HG02588 (cell line): ENCODE results near the gene RRP7A.
"Not testable (repeated sequence)": the region's sequence is repeated elsewhere in the genome, so short reads cannot be mapped to it uniquely, and the experiment has no call there.

Source experiments
- ATAC-seq: cut with Tn5 transposase; IDR thresholded peaks from one replicate; pipeline ENCODE4 v1.9.1; 2021; ENCODE audit warnings: mild to moderate bottlenecking, moderate library complexity; ENCODE audit not compliant: unreplicated experiment

The RRP7A gene

DNA sequence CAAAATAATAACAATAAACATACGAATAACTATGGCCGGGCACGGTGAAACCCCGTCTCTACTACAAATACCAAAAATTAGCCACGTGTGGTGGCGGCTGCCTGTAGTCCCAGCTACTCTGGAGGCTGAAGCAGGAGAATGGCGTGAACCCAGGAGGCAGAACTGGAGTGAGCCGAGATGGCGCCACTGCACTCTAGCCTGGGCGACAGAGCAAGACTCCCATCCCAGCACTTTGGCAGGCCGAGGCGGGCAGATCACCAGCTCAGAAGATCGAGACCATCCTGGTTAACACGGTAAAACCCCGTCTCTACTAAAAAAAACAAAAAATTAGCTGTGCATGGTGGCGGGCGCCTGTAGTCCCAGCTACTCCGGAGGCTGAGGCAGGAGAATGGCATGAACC, 17.0 kb upstream of the RRP7A start:
- ATAC-seq, result not testable (repeated sequence)

DNA sequence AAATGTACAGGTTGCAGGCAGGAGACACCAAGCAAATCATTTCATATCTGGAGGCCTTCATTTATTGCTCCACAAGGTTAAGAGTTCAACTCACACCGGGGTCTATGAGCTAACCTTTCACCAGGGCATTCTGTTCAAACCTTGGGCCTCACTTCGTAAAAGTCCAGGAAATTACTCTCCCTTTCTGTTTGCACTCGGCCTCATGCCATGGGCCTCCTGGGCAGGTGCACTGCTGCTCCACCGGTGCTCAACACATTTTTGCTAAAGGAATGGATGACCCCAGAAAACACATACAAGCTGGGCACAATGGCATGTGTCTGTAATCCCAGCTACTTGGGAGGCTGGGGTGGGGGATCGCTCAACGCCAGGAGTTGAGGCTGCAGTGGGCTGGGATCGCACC, 16.6 kb upstream of the RRP7A start:
- no peak for ATAC-seq

DNA sequence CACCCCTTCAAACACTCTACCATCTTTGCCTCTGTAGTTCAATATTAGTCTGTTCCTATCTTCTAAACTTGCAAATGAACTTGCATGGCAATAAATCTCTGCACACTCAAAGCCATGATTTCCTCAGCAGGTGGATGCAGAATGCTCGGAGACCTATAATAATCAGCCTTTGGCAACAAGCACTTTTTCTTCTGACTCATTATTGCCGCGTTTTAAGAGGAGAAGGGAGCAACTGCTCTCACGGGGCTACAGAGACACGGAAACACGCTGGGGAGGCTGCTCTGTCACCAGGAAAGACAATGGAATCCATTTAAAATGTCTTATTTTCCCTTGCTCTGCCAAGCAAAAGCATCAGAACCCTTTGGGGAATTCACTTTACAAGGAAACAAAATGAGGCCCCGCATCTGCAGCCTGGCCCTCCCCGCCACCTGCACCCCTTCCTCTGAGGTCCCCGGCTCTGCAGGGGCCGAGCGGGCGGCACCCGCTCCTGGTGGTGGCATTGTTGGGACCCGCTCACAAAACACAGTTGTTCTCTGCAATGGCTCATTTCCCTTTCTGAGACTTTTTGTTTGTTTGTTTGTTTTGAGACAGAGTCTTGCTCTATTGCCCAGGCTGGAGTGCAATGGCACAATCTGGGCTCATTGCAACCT, 15.6 kb upstream of the RRP7A start:
- not testable (repeated sequence) for ATAC-seq

DNA sequence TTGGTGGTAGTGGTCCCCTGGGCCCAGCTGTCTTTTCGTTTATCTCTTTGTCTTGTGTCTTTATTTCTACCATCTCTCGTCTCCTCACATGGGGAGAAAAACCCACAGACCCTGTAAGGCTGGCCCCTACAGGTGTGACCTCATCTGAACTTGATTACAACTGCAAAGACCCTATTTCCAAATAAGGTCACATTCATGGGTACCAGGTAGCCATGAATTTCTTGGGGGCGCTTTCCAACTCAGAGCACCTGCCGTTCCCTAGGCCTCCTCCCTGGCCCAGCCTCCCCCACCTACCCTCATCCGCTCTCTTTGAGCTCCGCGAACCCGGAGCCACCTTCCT, 14.0 kb upstream of the RRP7A start:
- ATAC-seq, result no peak

DNA sequence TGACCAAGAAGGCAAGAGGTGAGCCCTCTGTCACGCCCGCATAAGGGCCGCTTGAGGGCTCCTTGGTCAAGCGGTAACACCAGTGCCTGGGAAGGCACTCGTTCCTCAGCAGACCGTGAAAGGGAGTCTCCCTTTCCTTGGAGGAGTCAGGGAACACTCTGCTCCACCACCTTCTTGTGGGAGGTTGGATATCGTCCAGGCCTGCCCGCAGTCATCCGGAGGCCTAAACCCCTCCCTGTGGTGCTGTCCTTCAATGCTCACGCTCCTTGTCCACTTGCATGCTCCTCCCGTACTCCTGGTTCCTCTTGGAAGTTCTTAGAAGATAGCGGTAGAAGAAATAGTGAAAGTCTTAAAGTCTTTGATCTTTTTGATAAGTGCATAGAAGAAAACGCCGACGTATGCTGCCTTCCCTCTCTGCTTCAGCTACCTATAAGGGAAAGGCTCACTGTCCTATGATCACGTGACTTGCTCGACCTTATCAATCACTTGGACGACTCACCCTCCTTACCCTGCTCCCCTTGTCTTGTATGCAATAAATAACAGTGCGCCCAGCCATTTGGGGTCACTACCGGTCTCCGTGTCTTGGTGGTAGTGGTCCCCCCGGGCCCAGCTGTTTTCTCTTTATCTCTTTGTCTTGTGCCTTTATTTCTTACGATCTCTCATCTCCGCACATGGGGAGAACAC, 11.9 kb upstream of the RRP7A start:
- not testable (repeated sequence) for ATAC-seq

DNA sequence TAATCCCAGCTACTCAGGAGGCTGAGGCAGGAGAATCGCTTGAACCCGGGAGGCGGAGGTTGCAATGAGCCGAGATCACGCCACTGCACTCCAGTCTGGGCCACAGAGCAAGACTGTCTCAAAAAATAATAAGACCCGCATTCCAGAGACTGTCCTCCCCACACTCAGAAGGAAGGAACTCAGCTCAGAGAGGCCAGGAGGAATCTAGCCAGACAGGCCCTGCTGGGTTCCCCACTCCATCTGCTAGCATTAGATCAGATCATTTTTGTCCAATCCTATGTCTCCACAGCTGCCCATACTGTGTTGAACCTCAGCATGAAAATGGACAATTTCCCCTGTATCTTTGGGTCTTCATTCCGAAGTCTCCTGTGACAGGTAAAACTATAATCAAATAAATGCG, 9.8 kb upstream of the RRP7A start:
- not testable (repeated sequence) for ATAC-seq

DNA sequence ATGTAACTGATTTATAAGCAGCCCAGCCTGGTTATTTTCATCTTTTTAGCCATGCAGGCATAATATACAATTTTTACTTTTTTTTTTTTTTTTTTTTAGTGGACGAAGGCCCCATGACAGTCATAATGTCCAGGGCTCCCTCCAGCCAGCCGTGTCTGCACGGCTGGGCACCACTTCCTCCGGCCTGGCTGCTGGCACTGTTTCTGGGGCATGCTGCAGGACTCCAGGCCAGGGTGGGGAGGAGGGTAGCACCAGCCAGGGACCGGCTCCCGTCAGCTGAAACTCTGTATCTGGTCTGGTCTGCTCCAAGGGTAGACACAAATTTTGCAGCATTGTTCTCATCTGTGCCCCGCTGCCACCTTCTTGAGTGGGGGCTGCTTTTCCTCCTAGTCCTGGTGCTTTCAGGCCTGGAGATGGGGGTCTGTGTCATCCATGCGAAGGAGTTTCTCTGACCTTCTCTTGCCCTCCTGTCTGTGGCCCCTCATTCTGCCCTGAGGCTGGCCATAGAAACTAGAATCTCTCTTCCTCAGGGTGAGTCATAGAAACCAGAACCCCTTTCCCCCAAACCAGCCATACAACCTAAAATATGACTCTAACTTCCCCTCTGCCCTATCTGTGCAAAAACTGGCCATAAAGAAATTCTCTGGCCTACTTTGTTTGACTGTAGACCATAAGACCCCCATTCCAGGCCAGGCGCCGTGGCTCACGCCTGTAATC, 9.2 kb upstream of the RRP7A start:
- no peak for ATAC-seq

DNA sequence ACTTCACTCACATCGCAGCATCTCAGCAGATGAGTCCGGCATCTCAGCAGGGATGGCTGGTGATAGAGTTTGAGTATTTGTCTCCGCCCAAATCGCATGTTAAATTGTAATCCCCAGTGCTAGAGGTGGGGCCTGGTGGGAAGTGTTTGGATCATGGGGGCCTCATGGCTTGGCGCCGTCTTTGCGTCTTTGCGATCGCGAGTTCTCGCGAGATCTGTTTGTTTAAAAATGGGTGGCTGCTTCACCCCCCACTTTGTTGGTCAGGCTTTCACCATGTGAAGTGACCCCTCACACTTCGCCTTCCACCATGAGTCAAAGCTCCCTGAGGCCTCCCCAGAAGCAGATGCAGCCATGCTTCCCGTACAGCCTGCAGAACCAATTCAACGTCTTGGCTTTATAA, 3.0 kb upstream of the RRP7A start:
- no peak for ATAC-seq

DNA sequence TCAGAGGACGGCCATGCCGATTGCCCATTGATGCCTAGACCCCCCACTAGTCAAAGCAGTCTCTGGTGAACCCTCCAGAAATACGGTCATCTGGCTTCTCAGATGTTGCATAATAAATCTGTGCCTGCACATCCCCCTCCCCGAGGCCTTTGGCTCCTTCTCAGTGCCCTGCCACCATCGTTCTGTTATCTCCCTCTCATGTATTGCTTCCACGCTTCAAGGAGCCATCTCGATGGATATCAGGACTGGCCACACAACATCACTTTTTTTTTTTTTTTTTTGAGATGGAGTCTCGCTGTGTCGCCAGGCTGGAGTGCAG, 1.6 kb upstream of the RRP7A start:
- ATAC-seq, result no peak

DNA sequence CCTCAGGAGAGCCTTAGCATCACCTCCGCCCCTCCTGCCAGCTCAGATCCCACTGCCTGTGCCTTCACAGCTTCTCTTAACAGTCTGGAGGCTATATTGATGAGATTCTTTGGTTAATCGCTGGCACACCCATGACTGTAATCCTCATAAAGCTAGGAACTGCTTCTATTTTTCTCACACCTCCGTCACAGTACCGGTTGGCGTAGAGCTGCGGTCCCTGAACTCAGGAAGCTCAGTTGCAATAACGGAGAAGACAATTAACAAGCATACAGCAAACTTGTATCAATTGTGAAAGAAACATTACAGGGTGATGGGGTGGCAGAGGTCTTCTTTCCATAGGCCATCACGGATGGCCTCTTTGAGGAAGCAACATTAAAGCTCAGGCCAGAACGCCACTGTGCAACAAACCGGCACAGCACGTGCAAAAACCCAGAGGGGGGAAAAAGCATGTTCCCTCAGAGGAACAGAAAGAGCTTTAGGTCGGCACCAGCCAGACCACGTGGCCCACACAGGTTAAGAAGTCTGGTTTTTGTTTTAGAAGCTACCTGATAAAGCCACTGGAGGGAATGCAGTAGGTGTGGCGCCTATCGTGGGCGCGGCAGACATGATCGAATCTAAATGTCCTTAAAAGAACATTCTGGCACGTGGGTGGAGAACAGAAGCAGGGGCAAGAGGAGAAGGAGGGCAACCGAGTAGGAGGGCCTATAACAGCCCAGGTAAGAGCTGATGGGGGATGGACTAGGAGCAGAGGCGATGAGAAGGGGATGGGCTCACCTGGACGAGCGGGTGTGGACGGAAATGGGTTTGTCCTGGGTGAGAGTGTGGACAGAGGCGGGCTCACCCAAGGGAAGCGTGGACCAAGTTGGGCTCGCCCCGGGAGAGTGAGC, 715 bp downstream of the RRP7A start:
- not testable (repeated sequence) for ATAC-seq

DNA sequence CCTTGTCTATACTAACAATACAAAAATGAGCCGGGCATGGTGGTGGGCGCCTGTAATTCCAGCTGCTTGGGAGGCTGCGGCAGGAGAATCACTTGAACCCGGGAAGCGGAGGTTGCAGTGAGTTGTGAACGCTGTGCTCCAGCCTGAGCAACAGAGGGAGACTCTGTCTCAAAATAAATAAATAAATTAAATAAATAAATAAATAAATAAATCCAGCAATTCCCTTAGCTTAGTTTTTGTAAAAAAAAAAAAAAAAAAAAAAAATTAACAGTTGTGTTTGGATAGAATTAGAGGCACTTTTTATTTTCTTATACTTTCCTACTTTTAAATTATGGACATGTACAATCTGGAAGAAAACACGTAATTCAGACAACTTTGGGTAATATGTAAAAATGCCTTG, 2.5 kb downstream of the RRP7A start:
- ATAC-seq, result not testable (repeated sequence)

DNA sequence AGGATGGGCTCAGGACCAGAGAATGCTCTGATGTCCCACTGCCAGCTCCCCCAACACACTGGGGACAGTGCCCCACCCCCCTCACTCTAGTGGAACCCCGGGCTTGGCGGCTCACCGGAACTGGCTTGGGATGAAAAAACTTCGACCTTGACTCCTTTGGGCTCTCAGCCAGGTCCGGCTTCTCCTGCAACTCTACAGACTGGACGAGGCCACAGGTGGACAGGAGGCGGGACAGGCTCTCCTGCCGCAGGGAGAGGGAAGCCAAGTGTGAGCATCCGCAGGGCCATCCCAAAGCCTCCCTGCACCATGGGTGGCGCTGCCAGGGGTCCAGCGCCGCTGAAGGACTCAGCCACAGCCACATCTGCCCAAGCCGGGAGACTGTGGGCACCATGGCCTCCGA, 3.7 kb downstream of the RRP7A start:
- no peak for ATAC-seq

DNA sequence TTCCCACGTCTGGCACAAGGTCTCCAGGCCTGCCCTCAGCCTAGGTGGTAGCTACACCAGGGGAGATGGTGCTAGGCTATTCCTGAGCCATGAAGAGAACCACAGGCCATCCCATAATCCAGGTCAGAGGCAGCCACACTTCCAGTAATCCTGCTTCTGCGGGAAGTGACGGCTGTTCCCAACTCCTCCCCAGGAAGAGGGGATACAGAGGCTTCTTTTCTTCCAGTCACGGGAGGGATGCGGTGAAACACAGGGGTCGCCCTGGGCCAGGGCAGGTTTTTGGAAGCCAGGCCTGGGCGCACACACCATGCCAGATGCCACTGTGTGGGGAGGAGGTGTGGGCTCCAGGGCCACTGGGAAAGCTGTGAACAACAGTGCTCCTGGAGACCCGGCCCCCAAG, 4.3 kb downstream of the RRP7A start:
- ATAC-seq, result not testable (repeated sequence)

DNA sequence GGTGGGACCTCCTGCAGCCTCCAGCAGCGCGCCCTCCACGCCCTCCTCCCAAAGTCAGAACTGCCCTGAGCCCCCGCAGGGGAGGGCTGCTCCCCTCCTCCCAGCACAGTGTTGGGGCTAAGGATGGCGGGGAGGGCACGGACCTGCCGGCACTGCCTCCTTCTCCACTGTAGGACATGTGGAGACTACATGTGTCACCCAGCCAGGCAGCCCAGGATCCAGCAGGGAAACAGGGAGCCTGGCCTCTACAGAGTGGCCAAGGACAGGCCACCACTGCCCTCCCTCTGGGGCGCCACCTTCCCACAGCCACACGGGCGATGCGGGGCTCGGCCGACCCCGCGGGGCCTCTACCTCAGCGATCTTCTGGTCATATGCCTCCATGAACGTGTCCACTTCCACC, 5.3 kb downstream of the RRP7A start:
- not testable (repeated sequence) for ATAC-seq

DNA sequence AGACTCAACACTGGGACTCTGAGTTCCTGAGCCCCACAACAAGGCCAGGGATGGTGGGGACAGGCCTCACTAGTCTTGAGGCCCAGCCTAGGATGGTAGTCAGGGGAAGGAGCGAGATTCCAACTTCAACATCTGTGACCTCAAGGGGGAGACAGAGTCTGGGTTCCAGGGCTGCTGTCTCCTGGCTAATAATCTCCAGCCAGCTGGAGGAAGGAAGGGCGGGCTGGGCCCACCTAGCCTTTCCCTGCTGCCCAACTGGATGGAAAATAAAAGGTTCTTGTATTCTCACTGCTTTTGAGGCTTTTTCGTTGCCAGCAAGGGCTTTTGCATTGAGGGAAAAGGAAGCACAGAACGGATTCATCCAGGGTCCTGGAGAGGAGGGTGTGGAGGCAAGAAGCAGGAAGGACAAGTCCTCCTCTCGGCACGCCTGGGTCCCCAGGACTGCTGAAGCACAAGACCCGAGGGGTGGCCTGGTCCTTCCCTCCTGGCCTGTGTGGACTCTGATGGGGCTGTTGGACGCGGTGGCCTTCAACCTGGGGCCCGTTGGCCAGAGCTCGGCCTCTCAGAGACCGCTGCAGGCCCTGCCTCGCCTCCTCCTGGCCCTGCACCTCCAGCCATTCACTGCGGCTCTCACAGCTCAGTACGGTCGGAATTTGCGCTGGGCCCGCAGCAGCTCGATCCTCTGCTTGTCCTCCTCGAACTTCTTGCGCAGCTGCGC, 7.2 kb downstream of the RRP7A start:
- ATAC-seq, result not testable (repeated sequence)

DNA sequence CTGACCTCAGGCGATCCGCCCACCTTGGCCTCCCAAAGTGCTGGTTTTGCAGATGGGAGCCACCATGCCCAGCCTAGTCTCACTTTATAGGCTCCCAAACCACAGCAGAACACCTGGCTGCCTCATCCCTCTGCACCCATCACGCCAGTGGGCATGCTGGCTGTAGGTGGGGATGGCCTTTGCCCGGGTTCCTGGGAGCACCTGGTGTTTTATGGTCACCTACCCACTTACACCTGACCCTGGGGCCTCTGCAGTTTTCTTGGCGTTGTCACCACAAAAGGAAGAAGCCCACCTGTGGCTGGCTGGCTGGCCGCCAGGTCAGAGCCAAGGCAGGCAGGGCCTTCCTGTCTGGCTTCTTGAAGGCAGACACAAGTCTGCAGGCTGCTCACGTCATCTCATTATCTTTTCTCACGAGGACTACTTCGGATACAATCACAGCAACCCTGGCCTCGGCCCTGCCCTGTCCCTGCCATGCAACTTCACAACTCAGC, 8.2 kb downstream of the RRP7A start:
- no peak for ATAC-seq

DNA sequence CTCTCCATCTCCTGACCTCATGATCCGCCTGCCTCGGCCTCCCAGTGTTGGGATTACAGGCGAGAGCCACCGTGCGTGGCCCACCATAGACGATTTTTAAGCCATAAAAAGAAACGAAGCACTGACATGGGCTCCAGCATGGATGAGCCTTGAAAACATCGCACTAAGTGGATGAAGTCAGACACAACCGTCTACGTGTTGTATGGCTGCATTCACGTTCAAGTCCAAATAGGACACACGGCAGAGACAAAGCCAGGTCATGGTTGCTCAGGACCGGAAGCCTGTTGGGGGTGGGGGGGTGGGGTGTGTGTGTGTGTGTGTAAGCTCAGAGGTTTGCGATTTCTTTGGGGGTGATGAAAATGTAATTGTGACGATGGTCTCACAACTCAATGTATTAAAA, 10.0 kb downstream of the RRP7A start:
- no peak for ATAC-seq

DNA sequence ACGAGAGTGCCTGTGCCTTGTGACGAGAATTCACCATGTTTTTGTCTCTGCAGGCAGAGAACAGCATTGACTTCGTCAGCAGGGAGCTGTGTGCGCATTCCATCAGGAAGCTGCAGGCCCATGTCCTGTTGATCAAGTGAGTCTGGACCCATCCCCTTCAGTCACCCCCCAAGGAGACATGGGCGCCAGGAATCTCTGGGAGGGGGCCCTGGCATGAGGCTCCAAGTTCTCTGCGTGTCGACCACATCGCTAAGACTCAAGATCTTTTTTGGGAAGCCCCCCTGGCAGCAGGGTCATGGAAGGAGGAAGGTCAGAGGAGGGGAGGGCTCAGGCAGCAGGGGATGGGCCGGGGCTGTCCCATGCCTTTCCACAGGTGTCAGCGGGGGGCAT, 10.6 kb downstream of the RRP7A start:
- not testable (repeated sequence) for ATAC-seq

DNA sequence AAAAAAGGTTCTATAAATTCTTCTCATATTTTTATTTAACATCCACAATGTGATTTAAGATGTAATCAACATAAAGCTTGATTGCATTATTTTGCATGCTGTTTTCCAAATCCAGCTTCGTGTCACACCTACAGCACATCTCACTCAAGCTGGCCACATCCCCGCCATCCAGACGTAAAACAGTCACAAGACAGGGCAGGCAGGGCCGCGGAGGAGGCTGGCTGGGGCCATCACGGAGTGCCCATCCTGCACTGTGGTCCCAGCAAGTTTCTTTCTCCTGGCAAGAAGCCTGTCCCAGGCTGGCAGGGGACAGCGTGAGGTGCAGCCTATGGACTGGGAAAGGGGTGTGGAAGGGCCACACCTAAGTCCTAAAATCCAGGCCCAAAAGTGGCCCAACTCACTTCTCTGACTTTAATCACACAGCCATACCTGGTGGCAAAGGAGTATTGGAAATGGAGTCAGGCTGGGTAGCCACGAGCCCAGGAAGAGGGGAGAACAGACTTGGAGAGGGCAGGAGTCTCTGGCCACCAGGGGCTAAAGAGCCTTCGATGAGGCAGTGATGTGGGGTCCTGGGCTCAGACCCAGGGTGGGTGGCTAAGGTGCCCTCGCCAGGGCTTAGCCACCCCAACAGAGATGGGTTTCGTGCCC, 11.1 kb downstream of the RRP7A start:
- not testable (repeated sequence) for ATAC-seq

DNA sequence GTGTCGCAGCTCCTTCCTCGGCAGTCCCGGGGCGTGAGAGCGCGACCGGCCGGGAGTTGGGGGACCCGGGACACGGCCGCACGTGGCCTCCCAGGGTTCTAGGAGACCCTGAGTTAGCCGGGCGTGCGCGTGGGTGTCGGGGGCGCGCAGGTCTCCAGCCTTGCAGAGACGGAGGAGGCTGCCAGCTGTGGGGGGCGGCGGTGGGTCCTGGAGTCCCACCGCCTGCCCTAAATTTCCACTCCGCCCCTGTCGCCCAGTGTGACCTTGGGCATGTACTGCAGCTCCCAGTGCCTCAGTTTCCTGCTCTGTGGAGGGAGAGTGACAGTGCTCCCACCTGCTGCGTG, 18.8 kb downstream of the RRP7A start:
- no peak for ATAC-seq
